Activated B cell treated with CpG ODN at 0.5 μM for 24 hours (primary cell): ENCODE data around the gene MT1H. TPM values are rescaled to one million over a fixed set of nuclear protein-coding genes. Genes with fewer than 3 reads are reported as not detected.

Experiments
- ATAC-seq: fragments of 200-7000 bp; cut with Tn5 transposase; one replicate; pipeline ENCODE4 v1.10.0; 2021; ENCODE audit warnings: low read depth, mild to moderate bottlenecking, moderate library complexity
- CTCF ChIA-PET: fragments of 350-600 bp; sonication (Branson Sonifier 250); formaldehyde crosslinking; loops from one replicate; lab custom pipeline; 2021; ENCODE audit warnings: antibody characterized with exemption; lab: Charles Lee
- POLR2A ChIA-PET: fragments of 350-600 bp; sonication (Branson Sonifier 250); formaldehyde crosslinking; loops from one replicate; lab custom pipeline; 2021; ENCODE audit warnings: antibody characterized with exemption; lab: Charles Lee
- DNase-seq: peaks from one replicate; pipeline ENCODE4 v3.0.0; 2022
- H3K27ac Mint-ChIP-seq: one replicate; pipeline ENCODE4 v1.8.0; 2020; ENCODE audit warnings: mixed read lengths
- H3K27me3 Mint-ChIP-seq: one replicate; pipeline ENCODE4 v1.8.0; 2021; ENCODE audit warnings: mixed read lengths
- H3K36me3 Mint-ChIP-seq: one replicate; pipeline ENCODE4 v1.8.0; 2021; ENCODE audit warnings: low read depth, mixed read lengths
- H3K4me1 Mint-ChIP-seq: one replicate; pipeline ENCODE4 v1.8.0; 2021; ENCODE audit warnings: mixed read lengths
- H3K4me3 Mint-ChIP-seq: one replicate; pipeline ENCODE4 v1.8.0; 2020; ENCODE audit warnings: mild to moderate bottlenecking, mixed read lengths
- H3K9me3 Mint-ChIP-seq: one replicate; pipeline ENCODE4 v1.8.0; 2020; ENCODE audit warnings: mixed read lengths
- intact Hi-C: fragments of 100-400 bp; cut with micrococcal nuclease; formaldehyde crosslinking; loops from one replicate; pipeline ENCODE4 v1.15.1; 2024
- total RNA-seq: library from RNA; stranded (reverse); gene quantifications from 2 replicates; pipeline ENCODE4 v1.2.3, GENCODE V29; 2022
- TF ChIP-seq, protein P1 (sequence below): fragments of 200-600 bp; IDR thresholded peaks from one replicate; pipeline ENCODE4 v1.8.0; 2022; ENCODE audit warnings: antibody characterized with exemption, mild to moderate bottlenecking

MT1H gene
- total RNA-seq, 1 donor from 2014 or later, result 1.3 TPM

- ATAC-seq (no peak), DNase-seq (no peak)
- POLR2A ChIA-PET, result interaction anchor here (2.4 kb wide), 1 partner anchor 11 kb away, joined by 5 read pairs; no protein-coding TSS in a partner anchor
- peaks cover 69% of the 10 kb centered on the region for H3K27me3 Mint-ChIP-seq
- no peaks in the 10 kb centered on the region for H3K36me3 Mint-ChIP-seq
- no peak overlapping the region for H3K27ac Mint-ChIP-seq
- H3K4me1 Mint-ChIP-seq, result peaks cover 23% of the 10 kb centered on the region
- no peak overlapping the region for H3K4me3 Mint-ChIP-seq
- TF ChIP-seq, protein P1, sequence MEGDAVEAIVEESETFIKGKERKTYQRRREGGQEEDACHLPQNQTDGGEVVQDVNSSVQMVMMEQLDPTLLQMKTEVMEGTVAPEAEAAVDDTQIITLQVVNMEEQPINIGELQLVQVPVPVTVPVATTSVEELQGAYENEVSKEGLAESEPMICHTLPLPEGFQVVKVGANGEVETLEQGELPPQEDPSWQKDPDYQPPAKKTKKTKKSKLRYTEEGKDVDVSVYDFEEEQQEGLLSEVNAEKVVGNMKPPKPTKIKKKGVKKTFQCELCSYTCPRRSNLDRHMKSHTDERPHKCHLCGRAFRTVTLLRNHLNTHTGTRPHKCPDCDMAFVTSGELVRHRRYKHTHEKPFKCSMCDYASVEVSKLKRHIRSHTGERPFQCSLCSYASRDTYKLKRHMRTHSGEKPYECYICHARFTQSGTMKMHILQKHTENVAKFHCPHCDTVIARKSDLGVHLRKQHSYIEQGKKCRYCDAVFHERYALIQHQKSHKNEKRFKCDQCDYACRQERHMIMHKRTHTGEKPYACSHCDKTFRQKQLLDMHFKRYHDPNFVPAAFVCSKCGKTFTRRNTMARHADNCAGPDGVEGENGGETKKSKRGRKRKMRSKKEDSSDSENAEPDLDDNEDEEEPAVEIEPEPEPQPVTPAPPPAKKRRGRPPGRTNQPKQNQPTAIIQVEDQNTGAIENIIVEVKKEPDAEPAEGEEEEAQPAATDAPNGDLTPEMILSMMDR, result no peak
- H3K9me3 Mint-ChIP-seq, result no peaks in the 10 kb centered on the region
- intact Hi-C loops, result loop anchor here (5.0 kb wide), 1 partner anchor 41 kb away; the partner anchor contains the start of gene MT1X
- CTCF ChIA-PET, result no interaction called here
Observed at GRCh38 chr16:56641166-56641565, 28.4 kb upstream of the MT1H start.

- Mint-ChIP-seq H3K27me3 (peaks cover 64% of the 10 kb centered on the region), H3K4me1 (peaks cover 18% of the 10 kb centered on the region), H3K36me3 (no peaks in the 10 kb centered on the region), H3K9me3 (no peaks in the 10 kb centered on the region), H3K4me3 (peak overlapping the region; percentile 59), H3K27ac (no peak overlapping the region)
- ChIA-PET CTCF (interaction anchor here (0.8 to 1.6 kb wide), 6 partner anchors 13 to 67 kb away, joined by 3 to 6 read pairs (median 3); no protein-coding TSS in a partner anchor), POLR2A (interaction anchor here (0.9 to 1.0 kb wide), 2 partner anchors 14 to 18 kb away, joined by 3 to 4 read pairs; partner anchors contain the start of genes MT1E and MT1F)
- TF ChIP-seq, protein P1, result no peak
- intact Hi-C loops, result loop anchor here (1.0 to 5.0 kb wide), 5 partner anchors 13 to 129 kb away; partner anchors contain the start of genes MT1F, MT1X and MT2A
- ATAC-seq (peak; percentile 99), DNase-seq (peak; percentile 42)
Observed at GRCh38 chr16:56643080-56643778, 26.4 kb upstream of the MT1H start.

GRCh38 chr16:56643833-56644232 lies 25.8 kb upstream of the MT1H start:
- no peak overlapping the region for H3K27ac Mint-ChIP-seq
- DNase-seq (no peak), ATAC-seq (no peak)
- TF ChIP-seq, protein P1, result no peak
- POLR2A ChIA-PET, result interaction anchor here (1.0 kb wide), 1 partner anchor 14 kb away, joined by 4 read pairs; the partner anchor contains the start of gene MT1F
- peaks cover 18% of the 10 kb centered on the region for H3K4me1 Mint-ChIP-seq
- H3K36me3 Mint-ChIP-seq, result no peaks in the 10 kb centered on the region
- no peaks in the 10 kb centered on the region for H3K9me3 Mint-ChIP-seq
- intact Hi-C loops, result loop anchor here (1.0 to 5.0 kb wide), 5 partner anchors 13 to 130 kb away; partner anchors contain the start of genes MT1F, MT1X and MT2A
- H3K4me3 Mint-ChIP-seq, result peak overlapping the region; percentile 46
- CTCF ChIA-PET, result interaction anchor here (0.8 to 1.6 kb wide), 6 partner anchors 13 to 67 kb away, joined by 3 to 6 read pairs (median 3); no protein-coding TSS in a partner anchor
- H3K27me3 Mint-ChIP-seq, result peaks cover 64% of the 10 kb centered on the region

DNA sequence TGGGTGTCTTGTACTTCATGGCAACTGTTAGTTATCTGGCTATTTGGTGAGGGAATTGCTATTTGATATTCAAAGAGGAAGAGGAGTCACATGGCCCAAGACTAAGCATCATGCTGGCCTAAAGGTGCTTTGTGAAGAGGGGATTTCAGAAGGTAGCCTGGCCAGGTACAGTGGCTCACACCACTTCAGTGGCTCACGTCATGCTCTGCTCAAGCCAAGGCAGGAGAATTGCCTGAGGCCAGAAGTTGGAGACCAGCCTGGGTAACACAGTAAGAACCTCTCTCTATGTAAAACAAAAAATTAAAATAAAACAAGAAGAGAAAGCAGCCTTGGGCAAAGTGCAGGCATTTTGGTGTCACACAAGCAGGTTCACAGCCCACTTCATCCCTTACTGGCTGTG lies 24.3 kb upstream of the MT1H start:
- Mint-ChIP-seq H3K4me1 (peaks cover 18% of the 10 kb centered on the region), H3K4me3 (no peak overlapping the region), H3K9me3 (no peaks in the 10 kb centered on the region), H3K27me3 (peaks cover 55% of the 10 kb centered on the region), H3K36me3 (no peaks in the 10 kb centered on the region), H3K27ac (no peak overlapping the region)
- TF ChIP-seq, protein P1, result no peak
- ChIA-PET POLR2A (no interaction called here), CTCF (no interaction called here)
- DNase-seq, result no peak
- no peak for ATAC-seq
- intact Hi-C loops, result no loop called here

DNA sequence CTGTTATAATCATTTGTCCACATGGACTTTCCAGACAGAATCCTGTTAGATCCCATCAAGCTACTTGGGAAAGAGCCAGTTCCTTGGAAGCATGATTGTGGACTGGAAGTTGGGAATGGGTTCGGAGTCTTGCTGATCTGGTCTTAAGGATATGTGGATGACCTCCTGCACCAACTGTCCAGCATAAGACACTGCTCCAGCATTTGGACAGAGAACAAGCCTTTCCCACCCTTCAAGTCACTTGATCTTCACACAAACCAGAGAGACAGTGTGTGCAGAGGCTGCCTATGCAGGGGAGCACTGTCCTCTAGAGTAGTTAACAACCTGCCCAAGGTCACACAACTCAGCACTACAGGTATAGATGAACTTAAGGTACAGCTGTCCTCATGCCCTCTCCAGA lies 23.8 kb upstream of the MT1H start:
- intact Hi-C loops, result no loop called here
- ChIA-PET CTCF (no interaction called here), POLR2A (no interaction called here)
- no peaks in the 10 kb centered on the region for H3K36me3 Mint-ChIP-seq
- H3K27ac Mint-ChIP-seq, result no peak overlapping the region
- H3K9me3 Mint-ChIP-seq, result no peaks in the 10 kb centered on the region
- no peak overlapping the region for H3K4me3 Mint-ChIP-seq
- peaks cover 18% of the 10 kb centered on the region for H3K4me1 Mint-ChIP-seq
- TF ChIP-seq, protein P1, result no peak
- DNase-seq, result no peak
- ATAC-seq, result no peak
- peaks cover 50% of the 10 kb centered on the region for H3K27me3 Mint-ChIP-seq
